Mesangial cell (primary cell): ENCODE results near the gene FAM114A1. TPM values are rescaled to one million over a fixed set of nuclear protein-coding genes. Genes with fewer than 3 reads are reported as not detected.

Experiments
- total RNA-seq: library from RNA; depleted of rRNA; stranded (reverse); fragments of >200 nt; gene quantifications from 2 replicates; pipeline ENCODE4 v1.2.3, GENCODE V29; 2015

Gene FAM114A1
- 101 and 125 TPM in 2 replicates for total RNA-seq

DNA sequence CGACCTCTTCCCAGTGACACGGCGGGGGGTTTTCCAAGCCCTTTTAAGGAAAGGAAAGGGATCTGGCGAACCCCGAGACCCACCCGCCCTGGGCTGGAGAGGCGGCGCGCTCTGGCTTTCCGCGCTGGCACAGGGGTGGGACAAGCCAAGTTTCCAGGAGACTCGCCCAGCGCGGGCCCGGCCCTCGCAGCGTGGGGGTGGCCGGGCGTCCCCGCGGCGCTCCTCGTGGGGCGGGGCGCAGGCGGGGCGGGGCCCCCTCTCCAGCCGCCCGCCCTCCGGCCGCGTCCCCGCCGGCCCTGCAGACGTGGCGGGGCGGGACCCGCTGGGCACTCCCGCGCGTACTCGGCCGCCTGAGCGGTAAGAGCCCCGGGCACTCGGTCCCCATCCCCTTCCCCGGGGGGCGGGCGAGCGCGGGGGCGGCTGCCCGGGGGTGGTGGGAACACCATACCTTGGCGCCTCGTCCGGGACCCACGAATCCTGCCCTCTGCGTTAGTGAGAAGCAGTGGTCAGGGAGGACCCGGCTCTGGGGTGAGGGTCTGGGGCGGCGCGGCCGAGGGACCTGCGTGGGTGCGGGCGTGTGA is at the start of gene FAM114A1:
FAM114A1 (plus strand) TSS at position 329 of the 581 bp plus-strand sequence. CDS start 10,273 bp downstream, outside the sequence.

GRCh38 chr4:38856524-38857337 is 10.9 kb upstream of the FAM114A1 start, which contains the start of gene TLR6:
TSS of gene TLR6 (minus strand) at chr4:38856817. CDS start at chr4:38829473, 27,344 bp downstream.

Other genes starting within 250 kb of the FAM114A1 start
- 16.5 and 27.0 TPM in 2 replicates for gene KLF3, start 203.6 kb upstream of the FAM114A1 start, total RNA-seq
- not detected in 2 replicates for gene TLR10, start 84.8 kb upstream of the FAM114A1 start, total RNA-seq
- under 0.01 and 0.49 TPM in 2 replicates for gene TLR1, start 63.0 kb upstream of the FAM114A1 start, total RNA-seq
- gene TLR6, start 11.0 kb upstream of the FAM114A1 start, total RNA-seq = 0.25 and 0.49 TPM in 2 replicates
- 0.51 and 7.7 TPM in 2 replicates for gene TMEM156, start 164.6 kb downstream of the FAM114A1 start, total RNA-seq
- 39.8 and 78.1 TPM in 2 replicates for gene KLHL5, start 194.4 kb downstream of the FAM114A1 start, total RNA-seq